GM23338 (cell line): ENCODE data around the gene TRAF3. TPM values are rescaled to one million over a fixed set of nuclear protein-coding genes. Genes with fewer than 3 reads are reported as not detected.

ENCODE experiments used
- ATAC-seq: fragments of 200-7000 bp; cut with Tn5 transposase; 3 replicates; pipeline ENCODE4 v1.9.1; 2020
- DNase-seq: peaks from one replicate; pipeline ENCODE4 v3.0.0-alpha.2; 2015; ENCODE audit warnings: low spot score
- H2AFZ ChIP-seq: fragments of 200-600 bp; sonication (generic); 2 replicates; pipeline ENCODE4 v1.8.0; 2016; ENCODE audit warnings: antibody characterized with exemption, mild to moderate bottlenecking, moderate library complexity
- H3F3A ChIP-seq: fragments of 200-600 bp; sonication (generic); replicated peaks from 2 replicates; pipeline ENCODE4 v1.8.0; 2017; ENCODE audit warnings: antibody characterized with exemption, mixed run types, low read depth
- H3K27ac ChIP-seq: fragments of 200-600 bp; sonication (generic); 2 replicates; pipeline ENCODE4 v1.6.1; 2016; ENCODE audit warnings: low read depth
- H3K27me3 ChIP-seq: fragments of 200-600 bp; sonication (generic); 2 replicates; pipeline ENCODE4 v1.8.0; 2016; ENCODE audit warnings: mild to moderate bottlenecking, mixed run types, moderate library complexity; ENCODE audit not compliant: insufficient read depth
- H3K36me3 ChIP-seq: fragments of 200-600 bp; sonication (generic); 2 replicates; pipeline ENCODE4 v1.8.0; 2016; ENCODE audit warnings: mild to moderate bottlenecking; ENCODE audit not compliant: insufficient read depth
- H3K4me1 ChIP-seq: fragments of 200-600 bp; sonication (generic); 2 replicates; pipeline ENCODE4 v1.8.0; 2016; ENCODE audit warnings: mild to moderate bottlenecking, moderate library complexity; ENCODE audit not compliant: insufficient read depth
- H3K4me2 ChIP-seq: fragments of 200-600 bp; sonication (generic); 2 replicates; pipeline ENCODE4 v1.7.1; 2017; ENCODE audit warnings: mixed run types
- H3K4me3 ChIP-seq: fragments of 200-600 bp; sonication (generic); 2 replicates; pipeline ENCODE4 v1.6.1; 2016; ENCODE audit warnings: mixed run types
- H3K79me2 ChIP-seq: fragments of 200-600 bp; sonication (generic); replicated peaks from 2 replicates; pipeline ENCODE4 v1.8.0; 2017; ENCODE audit warnings: mild to moderate bottlenecking; ENCODE audit not compliant: insufficient read depth
- H3K9me2 ChIP-seq: fragments of 200-600 bp; sonication (generic); 2 replicates; pipeline ENCODE4 v1.8.0; 2017; ENCODE audit not compliant: insufficient read depth
- H4K20me1 ChIP-seq: fragments of 200-600 bp; sonication (generic); replicated peaks from 2 replicates; pipeline ENCODE4 v1.8.0; 2017; ENCODE audit warnings: mild to moderate bottlenecking; ENCODE audit not compliant: insufficient read depth
- H3K27ac Mint-ChIP-seq: 2 replicates; pipeline ENCODE4 v1.8.0; 2020; ENCODE audit warnings: inconsistent platforms, mild to moderate bottlenecking, moderate library complexity, mixed read lengths
- H3K27me3 Mint-ChIP-seq: 3 replicates; pipeline ENCODE4 v1.8.0; 2022; ENCODE audit warnings: low read depth, mild to moderate bottlenecking, moderate library complexity, mixed read lengths, inconsistent platforms; ENCODE audit not compliant: insufficient read depth, poor library complexity
- H3K36me3 Mint-ChIP-seq: 3 replicates; pipeline ENCODE4 v1.8.0; 2021; ENCODE audit warnings: low read depth, mild to moderate bottlenecking, inconsistent platforms, moderate library complexity, mixed read lengths
- H3K4me1 Mint-ChIP-seq: 3 replicates; pipeline ENCODE4 v1.8.0; 2020; ENCODE audit warnings: mild to moderate bottlenecking, inconsistent platforms, mixed read lengths
- H3K4me3 Mint-ChIP-seq: 3 replicates; pipeline ENCODE4 v1.8.0; 2021; ENCODE audit warnings: moderate library complexity, mild to moderate bottlenecking, inconsistent platforms, mixed read lengths
- H3K9me3 Mint-ChIP-seq: 3 replicates; pipeline ENCODE4 v1.8.0; 2020; ENCODE audit warnings: moderate library complexity, mild to moderate bottlenecking, inconsistent platforms, mixed read lengths
- CREB1 ChIP-seq: fragments of 250-450 bp; sonication (Bioruptor Pico); IDR thresholded peaks from 2 replicates; pipeline ENCODE4 v1.5.0; 2020; ENCODE audit warnings: low read depth, mild to moderate bottlenecking, moderate library complexity
- CTCF ChIP-seq, 2 experiments: fragments of 200-600 bp in 1 of 2; sonication (generic) in 1 of 2; conservative IDR thresholded peaks; 2 replicates each; pipeline versions ENCODE4 v1.5.1 to v1.6.1; 2016 to 2017; ENCODE audit warnings: antibody characterized with exemption in 2 of 2, low read depth in 2 of 2, mild to moderate bottlenecking in 2 of 2, moderate library complexity in 1 of 2
- ETS1 ChIP-seq: IDR thresholded peaks from 2 replicates; pipeline ENCODE4 v1.6.1; 2016; ENCODE audit warnings: antibody characterized with exemption
- EZH2 ChIP-seq: fragments of 200-600 bp; sonication (generic); IDR thresholded peaks from one replicate; pipeline ENCODE4 v1.8.0; 2017; ENCODE audit warnings: antibody characterized with exemption, mild to moderate bottlenecking, low read depth; ENCODE audit not compliant: unreplicated experiment
- EZH2phosphoT487 ChIP-seq: fragments of 200-600 bp; sonication (generic); IDR thresholded peaks from one replicate; pipeline ENCODE4 v1.8.1; 2018; ENCODE audit warnings: antibody characterized with exemption; ENCODE audit not compliant: unreplicated experiment
- JUNB ChIP-seq: IDR thresholded peaks from one replicate; pipeline ENCODE4 v1.6.1; 2016; ENCODE audit warnings: antibody characterized with exemption; ENCODE audit not compliant: unreplicated experiment
- NANOG ChIP-seq: IDR thresholded peaks from 2 replicates; pipeline ENCODE4 v1.6.1; 2016; ENCODE audit warnings: antibody characterized with exemption, borderline replicate concordance
- POLR2AphosphoS5 ChIP-seq: IDR thresholded peaks from 2 replicates; pipeline ENCODE4 v1.6.1; 2016; ENCODE audit warnings: antibody characterized with exemption, low read depth
- STAT1 ChIP-seq: IDR thresholded peaks from one replicate; pipeline ENCODE4 v1.6.1; 2016; ENCODE audit warnings: antibody characterized with exemption; ENCODE audit not compliant: unreplicated experiment
- ZNF114 ChIP-seq: fragments of 250-450 bp; sonication (Bioruptor Pico); IDR thresholded peaks from 2 replicates; pipeline ENCODE4 v1.5.0; 2020; ENCODE audit warnings: mild to moderate bottlenecking, moderate library complexity
- ZNF331 ChIP-seq: fragments of 250-450 bp; sonication (Bioruptor Pico); IDR thresholded peaks from 2 replicates; pipeline ENCODE4 v1.5.0; 2020; ENCODE audit warnings: low read depth, mild to moderate bottlenecking, moderate library complexity
- polyA plus RNA-seq: library from polyadenylated mRNA; unstranded; fragments of >200 nt; fragmentation: Nextera tagmentation; extraction: Ambion mirVana; gene quantifications from 2 replicates; pipeline ENCODE4 v1.2.1, GENCODE V29; 2016
- total RNA-seq: library from RNA; depleted of rRNA; stranded (reverse); fragments of >200 nt; shearing (Covaris generic); gene quantifications from 2 replicates; pipeline ENCODE4 v1.2.3, GENCODE V29; 2014
- TF ChIP-seq, protein P1 (sequence below): fragments of 250-450 bp; sonication (Bioruptor Pico); IDR thresholded peaks from 2 replicates; pipeline ENCODE4 v1.5.0; 2020; ENCODE audit warnings: mild to moderate bottlenecking, moderate library complexity
- TF ChIP-seq, protein P2 (sequence below): IDR thresholded peaks from one replicate; pipeline ENCODE4 v1.6.1; 2018; ENCODE audit warnings: antibody characterized with exemption; ENCODE audit not compliant: unreplicated experiment

TRAF3 gene
- total and polyA plus RNA-seq, 2 experiments from 2014 or later: 3.7 to 9.3 TPM

DNA sequence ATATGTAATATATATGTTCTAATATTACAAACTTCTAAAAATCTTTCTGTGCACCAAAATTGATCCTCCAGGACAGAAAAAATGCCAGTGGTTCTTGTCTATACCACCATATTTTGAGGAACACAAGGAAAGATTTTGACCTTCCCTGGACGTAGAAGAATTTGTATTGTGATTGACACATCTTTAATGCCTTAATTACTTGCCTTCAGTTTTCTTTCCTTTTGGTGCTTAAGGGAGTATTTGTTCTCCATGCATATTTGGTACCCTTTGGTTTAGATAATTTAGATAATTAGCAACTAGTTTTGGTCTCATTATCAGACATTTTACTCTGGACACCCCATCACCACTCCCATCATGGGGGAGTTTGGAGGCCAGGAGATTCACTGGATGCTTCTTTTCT is 27.6 kb downstream of the TRAF3 start:
- H3K4me2 ChIP-seq: no peak overlapping the region
- H4K20me1 ChIP-seq: no peaks in the 10 kb centered on the region
- ATAC-seq (no peak), DNase-seq (no peak)
- no peak overlapping the region for H3K4me3 Mint-ChIP-seq
- H3K9me2 ChIP-seq: no peaks in the 10 kb centered on the region
- H2AFZ ChIP-seq: no peak overlapping the region
- H3K36me3 ChIP-seq: no peaks in the 10 kb centered on the region
- H3K4me3 ChIP-seq: no peak overlapping the region
- TF ChIP-seq POLR2AphosphoS5: no peak
- TF ChIP-seq STAT1: no peak
- no peak for TF ChIP-seq EZH2phosphoT487
- TF ChIP-seq ZNF114 (CRISPR knock-in tag): no peak
- TF ChIP-seq EZH2: no peak
- TF ChIP-seq CREB1 (CRISPR knock-in tag): no peak
- TF ChIP-seq JUNB: no peak
- TF ChIP-seq, protein P1, sequence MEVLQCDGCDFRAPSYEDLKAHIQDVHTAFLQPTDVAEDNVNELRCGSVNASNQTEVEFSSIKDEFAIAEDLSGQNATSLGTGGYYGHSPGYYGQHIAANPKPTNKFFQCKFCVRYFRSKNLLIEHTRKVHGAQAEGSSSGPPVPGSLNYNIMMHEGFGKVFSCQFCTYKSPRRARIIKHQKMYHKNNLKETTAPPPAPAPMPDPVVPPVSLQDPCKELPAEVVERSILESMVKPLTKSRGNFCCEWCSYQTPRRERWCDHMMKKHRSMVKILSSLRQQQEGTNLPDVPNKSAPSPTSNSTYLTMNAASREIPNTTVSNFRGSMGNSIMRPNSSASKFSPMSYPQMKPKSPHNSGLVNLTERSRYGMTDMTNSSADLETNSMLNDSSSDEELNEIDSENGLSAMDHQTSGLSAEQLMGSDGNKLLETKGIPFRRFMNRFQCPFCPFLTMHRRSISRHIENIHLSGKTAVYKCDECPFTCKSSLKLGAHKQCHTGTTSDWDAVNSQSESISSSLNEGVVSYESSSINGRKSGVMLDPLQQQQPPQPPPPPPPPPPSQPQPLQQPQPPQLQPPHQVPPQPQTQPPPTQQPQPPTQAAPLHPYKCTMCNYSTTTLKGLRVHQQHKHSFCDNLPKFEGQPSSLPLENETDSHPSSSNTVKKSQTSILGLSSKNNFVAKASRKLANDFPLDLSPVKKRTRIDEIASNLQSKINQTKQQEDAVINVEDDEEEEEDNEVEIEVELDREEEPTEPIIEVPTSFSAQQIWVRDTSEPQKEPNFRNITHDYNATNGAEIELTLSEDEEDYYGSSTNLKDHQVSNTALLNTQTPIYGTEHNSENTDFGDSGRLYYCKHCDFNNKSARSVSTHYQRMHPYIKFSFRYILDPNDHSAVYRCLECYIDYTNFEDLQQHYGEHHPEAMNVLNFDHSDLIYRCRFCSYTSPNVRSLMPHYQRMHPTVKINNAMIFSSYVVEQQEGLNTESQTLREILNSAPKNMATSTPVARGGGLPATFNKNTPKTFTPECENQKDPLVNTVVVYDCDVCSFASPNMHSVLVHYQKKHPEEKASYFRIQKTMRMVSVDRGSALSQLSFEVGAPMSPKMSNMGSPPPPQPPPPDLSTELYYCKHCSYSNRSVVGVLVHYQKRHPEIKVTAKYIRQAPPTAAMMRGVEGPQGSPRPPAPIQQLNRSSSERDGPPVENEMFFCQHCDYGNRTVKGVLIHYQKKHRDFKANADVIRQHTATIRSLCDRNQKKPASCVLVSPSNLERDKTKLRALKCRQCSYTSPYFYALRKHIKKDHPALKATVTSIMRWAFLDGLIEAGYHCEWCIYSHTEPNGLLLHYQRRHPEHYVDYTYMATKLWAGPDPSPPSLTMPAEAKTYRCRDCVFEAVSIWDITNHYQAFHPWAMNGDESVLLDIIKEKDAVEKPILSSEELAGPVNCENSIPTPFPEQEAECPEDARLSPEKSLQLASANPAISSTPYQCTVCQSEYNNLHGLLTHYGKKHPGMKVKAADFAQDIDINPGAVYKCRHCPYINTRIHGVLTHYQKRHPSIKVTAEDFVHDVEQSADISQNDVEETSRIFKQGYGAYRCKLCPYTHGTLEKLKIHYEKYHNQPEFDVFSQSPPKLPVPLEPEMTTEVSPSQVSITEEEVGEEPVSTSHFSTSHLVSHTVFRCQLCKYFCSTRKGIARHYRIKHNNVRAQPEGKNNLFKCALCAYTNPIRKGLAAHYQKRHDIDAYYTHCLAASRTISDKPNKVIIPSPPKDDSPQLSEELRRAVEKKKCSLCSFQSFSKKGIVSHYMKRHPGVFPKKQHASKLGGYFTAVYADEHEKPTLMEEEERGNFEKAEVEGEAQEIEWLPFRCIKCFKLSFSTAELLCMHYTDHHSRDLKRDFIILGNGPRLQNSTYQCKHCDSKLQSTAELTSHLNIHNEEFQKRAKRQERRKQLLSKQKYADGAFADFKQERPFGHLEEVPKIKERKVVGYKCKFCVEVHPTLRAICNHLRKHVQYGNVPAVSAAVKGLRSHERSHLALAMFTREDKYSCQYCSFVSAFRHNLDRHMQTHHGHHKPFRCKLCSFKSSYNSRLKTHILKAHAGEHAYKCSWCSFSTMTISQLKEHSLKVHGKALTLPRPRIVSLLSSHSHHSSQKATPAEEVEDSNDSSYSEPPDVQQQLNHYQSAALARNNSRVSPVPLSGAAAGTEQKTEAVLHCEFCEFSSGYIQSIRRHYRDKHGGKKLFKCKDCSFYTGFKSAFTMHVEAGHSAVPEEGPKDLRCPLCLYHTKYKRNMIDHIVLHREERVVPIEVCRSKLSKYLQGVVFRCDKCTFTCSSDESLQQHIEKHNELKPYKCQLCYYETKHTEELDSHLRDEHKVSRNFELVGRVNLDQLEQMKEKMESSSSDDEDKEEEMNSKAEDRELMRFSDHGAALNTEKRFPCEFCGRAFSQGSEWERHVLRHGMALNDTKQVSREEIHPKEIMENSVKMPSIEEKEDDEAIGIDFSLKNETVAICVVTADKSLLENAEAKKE (CRISPR knock-in tag): no peak
- TF ChIP-seq, protein P2, sequence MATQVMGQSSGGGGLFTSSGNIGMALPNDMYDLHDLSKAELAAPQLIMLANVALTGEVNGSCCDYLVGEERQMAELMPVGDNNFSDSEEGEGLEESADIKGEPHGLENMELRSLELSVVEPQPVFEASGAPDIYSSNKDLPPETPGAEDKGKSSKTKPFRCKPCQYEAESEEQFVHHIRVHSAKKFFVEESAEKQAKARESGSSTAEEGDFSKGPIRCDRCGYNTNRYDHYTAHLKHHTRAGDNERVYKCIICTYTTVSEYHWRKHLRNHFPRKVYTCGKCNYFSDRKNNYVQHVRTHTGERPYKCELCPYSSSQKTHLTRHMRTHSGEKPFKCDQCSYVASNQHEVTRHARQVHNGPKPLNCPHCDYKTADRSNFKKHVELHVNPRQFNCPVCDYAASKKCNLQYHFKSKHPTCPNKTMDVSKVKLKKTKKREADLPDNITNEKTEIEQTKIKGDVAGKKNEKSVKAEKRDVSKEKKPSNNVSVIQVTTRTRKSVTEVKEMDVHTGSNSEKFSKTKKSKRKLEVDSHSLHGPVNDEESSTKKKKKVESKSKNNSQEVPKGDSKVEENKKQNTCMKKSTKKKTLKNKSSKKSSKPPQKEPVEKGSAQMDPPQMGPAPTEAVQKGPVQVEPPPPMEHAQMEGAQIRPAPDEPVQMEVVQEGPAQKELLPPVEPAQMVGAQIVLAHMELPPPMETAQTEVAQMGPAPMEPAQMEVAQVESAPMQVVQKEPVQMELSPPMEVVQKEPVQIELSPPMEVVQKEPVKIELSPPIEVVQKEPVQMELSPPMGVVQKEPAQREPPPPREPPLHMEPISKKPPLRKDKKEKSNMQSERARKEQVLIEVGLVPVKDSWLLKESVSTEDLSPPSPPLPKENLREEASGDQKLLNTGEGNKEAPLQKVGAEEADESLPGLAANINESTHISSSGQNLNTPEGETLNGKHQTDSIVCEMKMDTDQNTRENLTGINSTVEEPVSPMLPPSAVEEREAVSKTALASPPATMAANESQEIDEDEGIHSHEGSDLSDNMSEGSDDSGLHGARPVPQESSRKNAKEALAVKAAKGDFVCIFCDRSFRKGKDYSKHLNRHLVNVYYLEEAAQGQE: no peak
- TF ChIP-seq ETS1: no peak
- TF ChIP-seq CTCF (conservative IDR thresholded peaks at IDR 0.05; ENCODE audit: low read depth in 2 of 2): no peak
- TF ChIP-seq ZNF331 (CRISPR knock-in tag): no peak
- TF ChIP-seq NANOG: no peak
- no peak overlapping the region for H3K27ac ChIP-seq
- H3K27me3 Mint-ChIP-seq: peaks cover 8% of the 10 kb centered on the region
- peaks cover 13% of the 10 kb centered on the region for H3K4me1 ChIP-seq
- peaks cover 19% of the 10 kb centered on the region; the same call in 1 of the 2 replicates for H3K79me2 ChIP-seq
- H3K27me3 ChIP-seq: no peaks in the 10 kb centered on the region
- H3K27ac Mint-ChIP-seq: no peak overlapping the region
- no peaks in the 10 kb centered on the region for H3K9me3 Mint-ChIP-seq
- peaks cover 22% of the 10 kb centered on the region for H3K4me1 Mint-ChIP-seq
- no peaks in the 10 kb centered on the region for H3F3A ChIP-seq
- no peaks in the 10 kb centered on the region; the same call in 2 of the 3 replicates for H3K36me3 Mint-ChIP-seq
